H1 (cell line): ENCODE data around the gene PPFIA2. TPM values are rescaled to one million over a fixed set of nuclear protein-coding genes. Genes with fewer than 3 reads are reported as not detected.

Experiments used
- CTCF ChIA-PET: fragments of 300-600 bp; sonication (Branson Sonifier 250); formaldehyde crosslinking; loops from one replicate; lab custom pipeline; 2021; ENCODE audit not compliant: partially characterized antibody; lab: Charles Lee
- POLR2A ChIA-PET: fragments of 300-600 bp; sonication (Branson Sonifier 250); formaldehyde crosslinking; loops from one replicate; lab custom pipeline; 2021; ENCODE audit warnings: inconsistent platforms; ENCODE audit not compliant: partially characterized antibody; lab: Charles Lee
- DNase-seq, 2 experiments: peaks; one replicate each; pipeline versions ENCODE4 v3.0.0 to v3.0.0-alpha.2; 2010 to 2022; ENCODE audit warnings: low spot score in 2 of 2, low read depth in 1 of 2, mixed read lengths in 1 of 2
- FAIRE-seq: peaks from 2 replicates; lab custom pipeline; 2011; peaks lifted over from hg19 to GRCh38; lab: Jason Lieb, UNC
- H2AFZ ChIP-seq: 2 replicates; pipeline ENCODE4 v1.8.1; 2012; ENCODE audit warnings: low read length, inconsistent platforms
- H2AK5ac ChIP-seq: 2 replicates; pipeline ENCODE4 v1.6.1; 2013; ENCODE audit warnings: low read depth, low read length
- H2BK120ac ChIP-seq: replicated peaks from 2 replicates; pipeline ENCODE3; 2013; ENCODE audit warnings: low read depth, low read length, inconsistent platforms
- H2BK12ac ChIP-seq: 2 replicates; pipeline ENCODE4 v1.6.1; 2013; ENCODE audit warnings: low read depth, low read length
- H2BK15ac ChIP-seq: 2 replicates; pipeline ENCODE4 v1.6.1; 2013; ENCODE audit warnings: low read length
- H2BK20ac ChIP-seq: 2 replicates; pipeline ENCODE4 v1.6.1; 2013; ENCODE audit warnings: low read length
- H2BK5ac ChIP-seq: 2 replicates; pipeline ENCODE4 v1.6.1; 2013; ENCODE audit warnings: low read depth, low read length
- H3K14ac ChIP-seq: 2 replicates; pipeline ENCODE4 v1.6.1; 2013; ENCODE audit warnings: inconsistent platforms; ENCODE audit not compliant: insufficient read length
- H3K18ac ChIP-seq: 2 replicates; pipeline ENCODE4 v1.6.1; 2013; ENCODE audit warnings: low read length; ENCODE audit errors: extremely low read depth
- H3K23ac ChIP-seq: 2 replicates; pipeline ENCODE4 v1.6.1; 2013; ENCODE audit warnings: inconsistent platforms; ENCODE audit not compliant: insufficient read length
- H3K23me2 ChIP-seq: 2 replicates; pipeline ENCODE4 v1.6.1; 2013; ENCODE audit warnings: low read depth, low read length
- H3K27ac ChIP-seq: 2 replicates; pipeline ENCODE4 v1.6.1; 2011; ENCODE audit warnings: low read depth, low read length, inconsistent platforms
- H3K27me3 ChIP-seq, 4 experiments: replicated peaks in 1 of 4; 1 replicate in 1 of 4; 2 replicates in 3 of 4; pipeline versions ENCODE4 v1.6.1 to v1.8.1; 2011 to 2013; ENCODE audit warnings: low read length in 3 of 4, mild to moderate bottlenecking in 3 of 4, inconsistent platforms in 2 of 4, mixed read lengths in 2 of 4, moderate library complexity in 1 of 4; ENCODE audit not compliant: control insufficient read depth in 3 of 4, insufficient read depth in 3 of 4; ENCODE audit errors: extremely low read depth in 1 of 4
- H3K36me3 ChIP-seq, 4 experiments: 2 replicates each; pipeline versions ENCODE4 v1.6.1 to v1.8.1; 2011 to 2013; ENCODE audit warnings: mild to moderate bottlenecking in 4 of 4, low read length in 3 of 4, moderate library complexity in 2 of 4, control low read depth in 1 of 4, inconsistent platforms in 1 of 4; ENCODE audit not compliant: insufficient read depth in 4 of 4, control insufficient read depth in 2 of 4
- H3K4ac ChIP-seq: replicated peaks from 2 replicates; pipeline ENCODE3; 2013; ENCODE audit warnings: low read length, low read depth, mixed read lengths, inconsistent platforms; ENCODE audit not compliant: insufficient read length
- H3K4me1 ChIP-seq, 4 experiments: replicated peaks in 1 of 4; 1 replicate in 1 of 4; 2 replicates in 3 of 4; pipeline versions ENCODE4 v1.6.1 to v1.8.1; 2011 to 2013; ENCODE audit warnings: low read length in 3 of 4, inconsistent platforms in 2 of 4, mixed read lengths in 1 of 4; ENCODE audit not compliant: insufficient read depth in 4 of 4, control insufficient read depth in 3 of 4
- H3K4me2 ChIP-seq, 2 experiments: 2 replicates each; pipeline versions ENCODE4 v1.6.1 to v1.8.1; 2011 to 2013; ENCODE audit warnings: low read depth in 2 of 2, low read length in 2 of 2, control low read depth in 1 of 2, inconsistent platforms in 1 of 2, mild to moderate bottlenecking in 1 of 2; ENCODE audit not compliant: insufficient read depth in 1 of 2
- H3K4me3 ChIP-seq, 4 experiments: fragments of 200-600, 300-600 bp in 1 of 4; sonication (generic), shearing (Covaris generic), sonication (Bioruptor Twin) in 1 of 4; 2 replicates each; pipeline versions ENCODE4 v1.5.1 to v1.8.1; 2011 to 2016; ENCODE audit warnings: low read length in 4 of 4, low read depth in 3 of 4, control low read depth in 2 of 4, inconsistent platforms in 2 of 4, mild to moderate bottlenecking in 2 of 4, mixed read lengths in 1 of 4, moderate library complexity in 1 of 4; ENCODE audit not compliant: insufficient read depth in 2 of 4; ENCODE audit errors: extremely low read depth in 1 of 4
- H3K56ac ChIP-seq: replicated peaks from 2 replicates; pipeline ENCODE3; 2013; ENCODE audit warnings: low read depth, mild to moderate bottlenecking, mixed read lengths, low read length, inconsistent platforms; ENCODE audit not compliant: insufficient read length
- H3K79me1 ChIP-seq: 2 replicates; pipeline ENCODE4 v1.6.1; 2013; ENCODE audit warnings: low read depth, low read length, control low read depth
- H3K79me2 ChIP-seq, 2 experiments: 2 replicates each; pipeline versions ENCODE4 v1.6.1 to v1.8.1; 2012 to 2013; ENCODE audit warnings: low read length in 2 of 2, mild to moderate bottlenecking in 2 of 2, inconsistent platforms in 1 of 2; ENCODE audit not compliant: insufficient read depth in 2 of 2, control insufficient read depth in 1 of 2
- H3K9ac ChIP-seq, 4 experiments: replicated peaks in 1 of 4; 1 replicate in 1 of 4; 2 replicates in 3 of 4; pipeline versions ENCODE4 v1.6.1 to v1.8.1; 2011 to 2013; ENCODE audit warnings: low read depth in 3 of 4, low read length in 3 of 4, control low read depth in 2 of 4, mild to moderate bottlenecking in 2 of 4, moderate library complexity in 2 of 4, inconsistent platforms in 1 of 4; ENCODE audit errors: extremely low read depth in 1 of 4
- H3K9me3 ChIP-seq, 2 experiments: 2 replicates each; pipeline versions ENCODE4 v1.6.1 to v1.8.1; 2012 to 2013; ENCODE audit warnings: mild to moderate bottlenecking in 2 of 2, moderate library complexity in 2 of 2, control low read depth in 1 of 2, inconsistent platforms in 1 of 2, low read depth in 1 of 2, low read length in 1 of 2, mixed read lengths in 1 of 2; ENCODE audit not compliant: insufficient read depth in 2 of 2
- H4K20me1 ChIP-seq, 2 experiments: replicated peaks in 1 of 2; 2 replicates each; pipeline versions ENCODE3 to v1.8.1; 2011 to 2013; ENCODE audit warnings: inconsistent platforms in 2 of 2, low read length in 2 of 2, mild to moderate bottlenecking in 1 of 2; ENCODE audit not compliant: insufficient read depth in 2 of 2, control insufficient read depth in 1 of 2
- H4K5ac ChIP-seq: 2 replicates; pipeline ENCODE4 v1.6.1; 2013; ENCODE audit warnings: low read length, low read depth, mixed read lengths, inconsistent platforms; ENCODE audit not compliant: insufficient read length
- H4K8ac ChIP-seq: 2 replicates; pipeline ENCODE4 v1.8.0; 2013; ENCODE audit warnings: mild to moderate bottlenecking, moderate library complexity, low read length, inconsistent platforms; ENCODE audit not compliant: insufficient read depth; ENCODE audit errors: extremely low read depth
- H4K91ac ChIP-seq: replicated peaks from 2 replicates; pipeline ENCODE3; 2013; ENCODE audit warnings: low read length, mixed read lengths, inconsistent platforms; ENCODE audit not compliant: insufficient read length
- SIN3A ChIP-seq, 2 experiments: IDR thresholded peaks in 1 of 2; conservative IDR thresholded peaks in 1 of 2; 2 replicates each; pipeline ENCODE4 v1.6.1; 2011 to 2012; ENCODE audit warnings: low read length in 2 of 2, improper control_type of control experiment in 1 of 2, low read depth in 1 of 2, mild to moderate bottlenecking in 1 of 2
- SIRT6 ChIP-seq: IDR thresholded peaks from one replicate; pipeline ENCODE4 v1.7.1; 2012; ENCODE audit warnings: low read length, inconsistent platforms
- polyA plus RNA-seq, 7 experiments: library from polyadenylated mRNA; depleted of rRNA in 3 of 7; stranded (reverse) in 5 of 7; unstranded in 2 of 7; fragments of >200 nt in 5 of 7; fragments of 200-250 nt in 2 of 7; gene quantifications; 1 replicate in 5 of 7; 2 replicates in 1 of 7; 4 replicates in 1 of 7; pipeline versions ENCODE4 v1.2.1 to v1.2.3, GENCODE V29; 2011 to 2013; ENCODE audit warnings: missing spikeins in 2 of 7, mixed read lengths in 2 of 7
- total RNA-seq: library from RNA; stranded (reverse); fragmentation: NEBNext Ultra II Directional; extraction: Animal tissue kit (Norgen Biotek cat#: 25700); gene quantifications from 2 replicates; pipeline ENCODE4 v1.2.1, GENCODE V29; 2021

PPFIA2 gene
- total and polyA plus RNA-seq, 2 of the 8 experiments (the other 6 are each of a cell fraction or from before 2014, with no cell fraction given): 1.2 to 1.8 TPM

GRCh38 chr12:81699551-81699950 is 59.6 kb downstream of the PPFIA2 start:
- H3K9me3 ChIP-seq: no peaks in the 10 kb centered on the region
- CTCF ChIA-PET: no interaction called here
- no peak for FAIRE-seq

More at GRCh38 chr12:81699551-81699950, 59.6 kb downstream of the PPFIA2 start:
- Histone ChIP-seq H4K91ac (no peak overlapping the region), H4K20me1 (no peaks in the 10 kb centered on the region), H3K79me1 (no peaks in the 10 kb centered on the region), H3K79me2 (no peaks in the 10 kb centered on the region), H2AK5ac (no peak overlapping the region), H3K4ac (no peak overlapping the region), H3K27ac (no peak overlapping the region), H2AFZ (no peak overlapping the region), H3K4me2 (no peak overlapping the region), H3K56ac (no peak overlapping the region), H2BK15ac (no peak overlapping the region), H3K4me1 (no peaks in the 10 kb centered on the region), H4K8ac (no peak overlapping the region), H3K23ac (no peak overlapping the region), H3K9ac (no peak overlapping the region), H2BK12ac (no peak overlapping the region), H3K23me2 (no peaks in the 10 kb centered on the region), H3K27me3 (no peaks in the 10 kb centered on the region), H2BK5ac (no peak overlapping the region), H3K14ac (no peak overlapping the region), H3K4me3 (no peak overlapping the region), H2BK120ac (no peak overlapping the region), H4K5ac (no peak overlapping the region), H2BK20ac (no peak overlapping the region), H3K36me3 (no peaks in the 10 kb centered on the region), H3K18ac (no peak overlapping the region)
- POLR2A ChIA-PET: no interaction called here
- no peak for DNase-seq
- no peak for TF ChIP-seq SIRT6
- TF ChIP-seq SIN3A (conservative IDR thresholded peaks at IDR 0.05 in 1 of 2, IDR thresholded peaks at IDR 0.05 in 1 of 2; ENCODE audit: low read depth in 1 of 2, low read length in 2 of 2): no peak
